ENCODE measurements around the gene MAGEA4.
A peak's percentile ranks its signal among the peaks of the same experiment; 100 is the strongest.

MAGEA4 gene

DNA sequence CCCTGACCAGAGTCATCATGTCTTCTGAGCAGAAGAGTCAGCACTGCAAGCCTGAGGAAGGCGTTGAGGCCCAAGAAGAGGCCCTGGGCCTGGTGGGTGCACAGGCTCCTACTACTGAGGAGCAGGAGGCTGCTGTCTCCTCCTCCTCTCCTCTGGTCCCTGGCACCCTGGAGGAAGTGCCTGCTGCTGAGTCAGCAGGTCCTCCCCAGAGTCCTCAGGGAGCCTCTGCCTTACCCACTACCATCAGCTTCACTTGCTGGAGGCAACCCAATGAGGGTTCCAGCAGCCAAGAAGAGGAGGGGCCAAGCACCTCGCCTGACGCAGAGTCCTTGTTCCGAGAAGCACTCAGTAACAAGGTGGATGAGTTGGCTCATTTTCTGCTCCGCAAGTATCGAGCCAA is 11.0 kb downstream of the MAGEA4 start:
- no peak for DNase-seq (ENCODE audit: low spot score)

DNA sequence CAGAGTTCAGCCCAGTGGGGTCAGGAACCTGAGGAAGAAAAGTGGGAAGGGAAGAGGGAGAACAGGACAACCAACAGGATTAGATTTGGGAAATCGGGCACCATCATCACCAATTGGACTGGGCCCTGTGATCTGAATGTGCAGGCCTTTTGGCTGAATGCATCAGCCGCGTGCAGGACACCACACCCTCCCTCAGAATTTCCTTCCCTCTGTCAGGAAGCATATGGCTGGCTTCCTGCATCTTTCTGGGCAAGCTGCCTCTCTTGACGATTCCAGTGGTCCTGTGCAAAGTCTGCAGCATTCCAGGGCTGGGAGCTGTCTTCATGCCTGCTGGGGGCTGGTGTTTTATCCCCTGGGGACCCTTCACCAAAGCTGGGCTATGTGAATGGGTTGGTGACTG is 16.4 kb downstream of the MAGEA4 start:
- DNase-seq (ENCODE audit: low spot score) = peak; percentile 4

DNA sequence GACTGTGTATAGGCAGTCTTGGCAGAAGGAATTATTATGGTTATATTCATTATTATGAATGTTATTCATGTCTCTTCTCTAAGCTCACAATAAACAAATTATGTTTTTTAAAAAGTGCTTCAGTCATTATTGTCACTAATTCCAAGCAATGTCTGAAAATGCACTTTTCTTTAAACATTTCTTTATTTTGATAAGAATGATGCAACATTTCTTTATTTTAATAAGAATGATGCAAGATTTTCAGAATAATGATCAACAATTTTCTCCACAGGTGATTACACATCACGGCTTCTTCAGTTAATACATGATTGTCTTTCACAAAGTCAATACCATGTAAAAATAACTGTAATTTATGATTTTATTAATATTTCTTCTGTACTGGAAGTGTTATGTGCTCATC is 22.7 kb downstream of the MAGEA4 start:
- DNase-seq (ENCODE audit: low spot score) = no peak

DNA sequence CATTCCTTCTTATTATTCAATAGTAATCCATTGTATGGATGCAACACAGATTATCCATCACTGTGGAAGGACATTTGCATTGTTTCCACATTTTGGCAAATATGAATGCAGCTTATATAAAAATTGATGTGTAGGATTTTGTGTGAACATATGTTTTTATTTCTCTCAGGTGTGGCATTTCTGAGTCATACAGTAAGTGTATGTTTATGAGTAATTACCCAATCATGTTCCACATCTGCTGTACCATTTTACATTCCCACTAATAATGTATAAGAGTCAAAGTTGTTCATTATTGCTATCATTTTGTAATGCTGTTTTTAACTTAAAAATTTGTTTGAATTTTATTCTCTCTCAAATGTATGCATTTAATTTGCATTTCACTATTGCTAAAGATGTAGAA is 25.5 kb downstream of the MAGEA4 start:
- DNase-seq (ENCODE audit: low spot score) = no peak

DNA sequence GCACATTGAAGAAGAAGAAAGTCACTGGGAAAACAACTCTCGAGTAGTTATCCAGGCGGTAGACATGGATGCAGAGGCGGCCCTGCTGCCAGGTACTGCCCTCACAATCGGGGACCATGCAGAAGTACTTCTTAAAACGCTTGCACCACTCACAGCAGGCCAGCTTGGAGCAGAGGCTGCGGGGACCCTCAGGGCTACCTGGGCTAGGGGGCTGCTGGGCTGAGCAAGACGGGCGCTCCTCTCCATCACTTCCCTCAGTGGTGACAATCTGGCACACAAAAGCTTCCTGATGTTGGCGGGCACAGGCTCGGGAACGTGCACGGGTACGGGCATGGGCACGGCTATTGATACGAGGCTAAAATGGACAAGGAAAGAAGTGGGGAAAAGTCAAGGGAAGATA is 42.0 kb downstream of the MAGEA4 start:
- no peak for DNase-seq (ENCODE audit: low spot score)

DNA sequence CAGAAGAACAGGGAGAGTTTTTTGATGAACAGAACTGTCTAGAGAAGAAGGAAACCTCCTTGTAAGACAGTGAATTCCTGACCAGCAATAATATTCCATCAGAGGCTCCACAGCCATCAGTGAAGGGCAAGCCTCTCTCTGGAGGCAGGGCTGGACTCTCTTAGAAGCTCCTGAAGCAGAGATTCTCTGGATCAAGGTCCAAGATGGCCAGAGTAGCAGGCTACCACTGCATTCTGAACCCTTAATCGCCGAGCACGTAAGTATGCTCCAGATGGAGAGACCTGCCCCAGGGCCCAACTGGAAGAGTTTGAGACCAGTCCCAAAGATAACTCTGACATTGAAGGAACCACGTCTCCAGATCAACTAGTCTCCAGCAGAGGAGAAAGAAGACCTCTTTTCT is 45.4 kb downstream of the MAGEA4 start:
- no peak for DNase-seq (ENCODE audit: low spot score)

DNA sequence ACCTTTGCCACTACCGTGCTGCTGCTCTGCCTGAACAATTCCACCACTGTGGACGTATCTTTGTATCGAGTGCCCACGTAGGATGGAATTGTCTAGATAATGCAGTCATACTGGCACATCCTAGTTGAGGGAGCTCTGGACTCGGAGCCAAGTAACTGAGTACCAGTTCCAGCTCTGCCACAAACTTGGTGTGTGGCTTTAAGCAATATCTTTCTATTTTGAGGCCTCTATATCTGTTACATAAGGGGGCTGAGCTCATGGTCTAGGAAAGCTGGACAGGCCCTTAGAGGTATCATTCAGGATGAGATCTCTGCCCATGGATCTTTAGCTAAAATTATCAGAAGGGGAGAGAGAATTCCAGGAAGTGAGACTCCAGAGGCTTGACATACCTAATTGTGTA is 49.3 kb downstream of the MAGEA4 start:
- DNase-seq (ENCODE audit: low spot score) = no peak

DNA sequence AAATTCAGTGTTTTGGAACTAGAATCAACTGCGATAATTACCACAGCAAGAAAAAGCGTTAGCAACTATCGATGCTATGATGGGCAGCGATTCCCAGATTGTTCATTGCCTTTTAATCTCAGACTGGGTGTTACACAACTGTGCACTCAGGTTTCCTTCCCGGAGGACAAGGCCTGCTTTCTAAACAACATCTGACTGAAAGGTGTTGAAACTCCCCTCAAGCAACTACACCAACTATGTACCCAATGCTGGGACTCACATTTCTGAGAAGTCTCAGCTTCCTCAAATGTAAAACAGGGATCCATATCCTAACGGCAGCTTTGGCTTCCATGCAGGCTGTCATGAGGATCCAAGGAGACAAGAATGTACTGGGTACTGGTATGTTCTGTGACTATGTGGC is 53.5 kb downstream of the MAGEA4 start:
- no peak for DNase-seq (ENCODE audit: low spot score)

DNA sequence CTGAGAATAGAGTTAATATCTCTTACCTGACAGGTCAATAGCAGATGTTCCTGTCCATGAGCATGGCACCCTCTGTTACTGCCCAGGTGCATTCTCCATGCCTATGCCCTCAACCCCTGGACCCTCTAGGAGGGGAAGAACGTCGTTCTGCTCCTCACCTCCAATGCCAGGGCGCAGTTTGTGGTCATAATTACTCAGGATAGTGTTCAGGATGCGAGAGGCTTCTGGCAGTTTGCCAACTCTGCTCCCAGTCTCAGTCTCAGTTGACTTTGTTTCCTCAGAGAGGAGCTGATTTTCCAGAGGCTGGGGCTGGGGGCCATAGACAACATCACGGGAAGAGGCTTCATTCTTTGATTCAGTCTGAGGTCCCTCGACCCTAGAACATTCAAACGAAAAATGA is 57.3 kb downstream of the MAGEA4 start:
- no peak for DNase-seq (ENCODE audit: low spot score)

DNA sequence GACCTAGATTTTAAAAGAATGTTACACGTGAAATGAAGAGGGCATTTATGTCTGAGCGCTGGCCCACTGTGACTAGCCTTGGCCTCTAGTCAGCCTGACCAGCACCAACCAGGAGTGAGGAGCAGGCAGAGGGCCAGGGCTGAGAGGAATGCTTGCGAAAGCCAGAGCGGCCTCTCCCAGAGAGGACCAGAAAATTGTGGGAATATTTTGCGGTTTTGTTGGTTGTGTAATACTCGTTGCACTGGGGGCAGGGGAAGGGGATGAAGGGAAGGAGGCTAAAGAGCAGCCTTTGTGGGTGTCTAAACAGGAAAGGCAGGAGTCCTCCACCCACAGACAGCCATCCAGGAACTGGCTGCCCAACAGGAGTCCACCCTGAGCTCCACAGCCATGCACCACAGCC is 58.0 kb downstream of the MAGEA4 start:
- peak; percentile 84 for DNase-seq (ENCODE audit: low spot score)

DNA sequence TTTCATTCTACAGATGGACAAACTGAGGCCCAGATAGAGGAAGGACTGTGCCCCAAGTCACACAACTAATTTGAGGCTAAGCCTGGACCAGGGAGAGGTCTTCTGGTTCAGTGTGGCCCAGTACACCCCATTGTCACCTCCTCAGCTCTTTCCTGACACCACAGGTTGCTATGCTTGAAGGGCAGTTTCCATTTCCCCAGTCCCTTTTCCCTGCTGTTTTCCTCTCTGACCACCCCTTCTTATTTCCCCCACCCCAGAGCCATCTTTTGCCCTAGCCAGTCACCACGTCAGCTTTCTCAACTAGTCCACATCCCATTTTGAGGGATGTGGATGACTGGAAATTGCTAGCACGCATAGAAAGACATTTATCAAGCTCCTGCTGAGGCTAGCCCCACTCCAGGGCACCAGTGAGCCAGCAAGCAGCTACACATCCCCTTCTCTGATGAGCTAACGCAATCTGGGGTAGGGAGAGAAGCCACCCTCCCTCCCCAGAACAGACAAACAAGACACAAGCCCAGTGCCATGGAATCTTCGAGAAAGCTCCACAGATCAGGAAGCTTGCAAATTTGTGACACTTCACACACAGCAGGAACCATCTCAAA is 60.5 kb downstream of the MAGEA4 start:
- peak; percentile 21 for DNase-seq (ENCODE audit: low spot score)

DNA sequence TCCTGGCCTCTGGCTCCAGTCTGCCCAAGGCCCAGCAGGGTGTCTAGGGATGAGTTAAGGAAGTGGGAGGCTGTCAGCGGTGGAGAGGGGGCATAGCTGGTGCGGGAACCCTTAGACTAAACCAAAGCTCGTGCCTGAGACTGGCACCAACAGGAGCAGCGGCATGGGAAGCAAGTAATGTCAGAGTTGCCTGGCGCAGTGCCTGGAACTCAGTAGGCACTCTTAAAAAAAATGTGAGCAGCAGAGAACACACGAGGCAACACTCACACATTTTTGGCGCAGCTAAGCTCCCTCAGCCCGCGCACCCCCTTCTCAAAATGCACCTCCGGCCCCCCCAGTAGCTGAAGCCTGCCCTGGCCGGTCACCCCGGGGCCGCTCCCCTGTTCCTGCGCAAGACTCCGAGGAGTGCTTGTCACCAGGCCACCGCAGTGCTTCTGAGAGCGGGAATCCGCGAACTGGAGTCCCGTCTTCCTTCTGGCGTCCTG is 61.2 kb downstream of the MAGEA4 start:
- DNase-seq (ENCODE audit: low spot score) = peak; percentile 30

All from GM03348 (cell line).